Psoas muscle (tissue), 8 donors: Measurements from ENCODE around the gene ZBTB7B. TPM values are rescaled to one million over a fixed set of nuclear protein-coding genes. Genes with fewer than 3 reads are reported as not detected.
A peak's percentile ranks its signal among the peaks of the same experiment; 100 is the strongest.

Experiments used
- ATAC-seq, 4 donors: fragments of 200-7000 bp; cut with Tn5 transposase; one replicate each; pipeline ENCODE4 v1.9.1; 2020; ENCODE audit warnings: moderate library complexity in 3 of 4, mild to moderate bottlenecking in 2 of 4
- DNase-seq, 2 donors: peaks; one replicate each; pipeline ENCODE4 v3.0.0-alpha.2; 2020
- H3K27ac ChIP-seq: fragments of 200-600 bp; one replicate; pipeline ENCODE4 v1.8.0; 2022
- H3K27me3 ChIP-seq, 3 donors: fragments of 200-600 bp in 1 of 3; one replicate each; pipeline versions ENCODE4 v1.6.1 to v1.8.0; 2013 to 2022; ENCODE audit warnings: low read length in 2 of 3, mild to moderate bottlenecking in 2 of 3, moderate library complexity in 1 of 3; ENCODE audit not compliant: insufficient read depth in 3 of 3
- H3K36me3 ChIP-seq, 2 donors: fragments of 200-600 bp in 1 of 2; one replicate each; pipeline versions ENCODE4 v1.6.1 to v1.8.0; 2013 to 2022; ENCODE audit warnings: low read depth in 1 of 2, mild to moderate bottlenecking in 1 of 2, moderate library complexity in 1 of 2; ENCODE audit not compliant: insufficient read depth in 1 of 2
- H3K4me1 ChIP-seq: fragments of 200-600 bp; one replicate; pipeline ENCODE4 v1.8.0; 2022
- H3K4me3 ChIP-seq: fragments of 200-600 bp; one replicate; pipeline ENCODE4 v1.8.0; 2022; ENCODE audit warnings: mild to moderate bottlenecking
- H3K9me3 ChIP-seq: fragments of 200-600 bp; one replicate; pipeline ENCODE4 v1.8.0; 2022
- CTCF ChIP-seq: fragments of 200-600 bp; IDR thresholded peaks from one replicate; pipeline ENCODE4 v1.8.0; 2022; ENCODE audit warnings: antibody characterized with exemption
- WGBS, 3 donors: extraction: QIAGEN DNeasy Blood & Tissue Kit; methylation state at CpG; one replicate each; pipeline versions ENCODE4 v1.1.6 to v1.1.7; 2013; 5-methylcytosine and 5-hydroxymethylcytosine counted together
- intact Hi-C, 2 donors: fragments of 100-400 bp; cut with DNase I; formaldehyde crosslinking; loops; one replicate each; pipeline versions ENCODE4 v1.11.0 to v1.14.2; 2022
- polyA plus RNA-seq, 3 donors: library from polyadenylated mRNA; stranded (reverse); fragments of 200-250 nt; gene quantifications; one replicate each; pipeline ENCODE4 v1.2.3, GENCODE V29; 2013
- total RNA-seq, 4 donors: library from RNA; stranded (reverse); fragmentation: NEBNext Ultra II Directional in 2 of 4; extraction: Animal tissue kit (Norgen Biotek cat#: 25700) in 2 of 4; gene quantifications; one replicate each; pipeline versions ENCODE4 v1.2.1 to v1.2.4, GENCODE V29; 2021 to 2023
- donor health status: healthy with polysubstance abuse.
- donor health status: DM: no; HTN: no; CAD: no; lungs with moderate emphysema.
- donor health status: Bipolar disorder and iron deficiency.
- donor health status: healthy.
- donor health status: DM: yes; HTN: yes; CAD: no.
- donor health status: DM: no; HTN: no; CAD: no.
- donor health status: DM: no; HTN: no; CAD: no.
- donor health status: DM: yes; HTN: yes; CAD: no.

Gene ZBTB7B
- total and polyA plus RNA-seq, 7 donors, result 20.2 to 97.9 (median 55.5) TPM

- H3K9me3 ChIP-seq, result no peaks in the 10 kb centered on the region
- no peak for DNase-seq
- WGBS, 3 donors, result 78 to 87% (median 83%) methylated on average over 7 of the region's 7 CpGs
- peaks cover 16% of the 10 kb centered on the region for H3K4me1 ChIP-seq
- no peak for TF ChIP-seq CTCF
- H3K36me3 ChIP-seq, result peaks cover 0 to 57% of the 10 kb centered on the region in 2 donors
- no peaks in the 10 kb centered on the region for H3K27me3 ChIP-seq
- intact Hi-C loops, result loop anchor here in 1 of 2 donors (10.0 kb wide), 1 partner anchor 499 kb away; the partner anchor contains the start of gene UBE2Q1
- no peak overlapping the region for H3K4me3 ChIP-seq
- H3K27ac ChIP-seq, result peak overlapping the region; percentile 0
- no peak for ATAC-seq
Observed at GRCh38 chr1:155053531-155054105, 51.0 kb downstream of the ZBTB7B start.

GRCh38 chr1:155057104-155057503 lies 54.5 kb downstream of the ZBTB7B start:
- H3K4me1 ChIP-seq, result peaks cover 6% of the 10 kb centered on the region
- DNase-seq, result no peak
- intact Hi-C loops, result loop anchor here in 1 of 2 donors (10.0 kb wide), 1 partner anchor 502 kb away; the partner anchor contains the start of gene UBE2Q1
- WGBS, 3 donors, result 88 to 91% (median 90%) methylated on average over 8 of the region's 8 CpGs
- no peak overlapping the region for H3K4me3 ChIP-seq
- TF ChIP-seq CTCF, result no peak
- no peak for ATAC-seq
- H3K27me3 ChIP-seq, result no peaks in the 10 kb centered on the region
- no peaks in the 10 kb centered on the region for H3K9me3 ChIP-seq
- H3K36me3 ChIP-seq, result peaks cover 0 to 82% of the 10 kb centered on the region in 2 donors
- H3K27ac ChIP-seq, result no peak overlapping the region

GRCh38 chr1:155057788-155058211 lies 55.2 kb downstream of the ZBTB7B start:
- Histone ChIP-seq H3K36me3 (peaks cover 0 to 82% of the 10 kb centered on the region in 2 donors), H3K9me3 (no peaks in the 10 kb centered on the region), H3K4me3 (no peak overlapping the region), H3K27me3 (no peaks in the 10 kb centered on the region), H3K4me1 (peaks cover 12% of the 10 kb centered on the region), H3K27ac (no peak overlapping the region)
- intact Hi-C loops, result loop anchor here in 1 of 2 donors (10.0 kb wide), 1 partner anchor 503 kb away; the partner anchor contains the start of gene UBE2Q1
- 92 to 94% (median 93%) methylated on average over 13 of the region's 13 CpGs for WGBS, 3 donors
- ATAC-seq, result no peak
- no peak for DNase-seq
- no peak for TF ChIP-seq CTCF

- Histone ChIP-seq H3K9me3 (no peaks in the 10 kb centered on the region), H3K4me1 (peaks cover 19% of the 10 kb centered on the region), H3K27ac (no peak overlapping the region), H3K4me3 (no peak overlapping the region), H3K27me3 (no peaks in the 10 kb centered on the region), H3K36me3 (peaks cover 0 to 53% of the 10 kb centered on the region in 2 donors)
- DNase-seq, result no peak
- no peak for TF ChIP-seq CTCF
- WGBS, 3 donors, result 70 to 73% (median 71%) methylated on average over 8 of the region's 8 CpGs
- no peak for ATAC-seq
- intact Hi-C loops, result loop anchor here in 1 of 2 donors (1.0 to 10.0 kb wide), 3 partner anchors 15 to 396 kb away; no protein-coding TSS in a partner anchor
Observed at GRCh38 chr1:155060736-155061135, 58.1 kb downstream of the ZBTB7B start.
